ENCODE results near the gene PAX2.

DNA sequence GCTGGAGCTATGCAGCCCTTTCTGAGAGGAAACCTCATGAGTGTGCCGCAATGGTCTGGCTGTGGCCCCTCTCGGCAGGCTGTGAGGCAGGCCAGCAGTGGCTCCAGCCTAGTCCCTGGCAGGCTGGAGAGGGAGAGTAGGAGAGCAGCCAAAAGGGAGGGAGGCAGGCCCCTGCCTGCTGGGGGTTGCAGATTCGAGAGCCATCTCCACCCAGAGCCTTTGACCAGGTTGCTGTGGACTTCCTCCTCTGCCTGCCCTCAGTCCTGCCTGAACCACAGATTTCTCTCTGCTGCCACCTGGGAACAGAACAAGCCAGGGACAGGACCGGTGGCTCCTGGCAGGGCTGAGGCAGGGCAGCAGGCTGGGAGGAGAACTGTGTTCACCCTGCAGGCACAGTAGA, 13.9 kb downstream of the PAX2 start:
- TF ChIP-seq, protein P1, sequence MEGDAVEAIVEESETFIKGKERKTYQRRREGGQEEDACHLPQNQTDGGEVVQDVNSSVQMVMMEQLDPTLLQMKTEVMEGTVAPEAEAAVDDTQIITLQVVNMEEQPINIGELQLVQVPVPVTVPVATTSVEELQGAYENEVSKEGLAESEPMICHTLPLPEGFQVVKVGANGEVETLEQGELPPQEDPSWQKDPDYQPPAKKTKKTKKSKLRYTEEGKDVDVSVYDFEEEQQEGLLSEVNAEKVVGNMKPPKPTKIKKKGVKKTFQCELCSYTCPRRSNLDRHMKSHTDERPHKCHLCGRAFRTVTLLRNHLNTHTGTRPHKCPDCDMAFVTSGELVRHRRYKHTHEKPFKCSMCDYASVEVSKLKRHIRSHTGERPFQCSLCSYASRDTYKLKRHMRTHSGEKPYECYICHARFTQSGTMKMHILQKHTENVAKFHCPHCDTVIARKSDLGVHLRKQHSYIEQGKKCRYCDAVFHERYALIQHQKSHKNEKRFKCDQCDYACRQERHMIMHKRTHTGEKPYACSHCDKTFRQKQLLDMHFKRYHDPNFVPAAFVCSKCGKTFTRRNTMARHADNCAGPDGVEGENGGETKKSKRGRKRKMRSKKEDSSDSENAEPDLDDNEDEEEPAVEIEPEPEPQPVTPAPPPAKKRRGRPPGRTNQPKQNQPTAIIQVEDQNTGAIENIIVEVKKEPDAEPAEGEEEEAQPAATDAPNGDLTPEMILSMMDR (IDR thresholded peaks at IDR 0.05): no peak
- TF ChIP-seq POLR2A (IDR thresholded peaks at IDR 0.05): no peak

Data from testis (tissue), 2 donors.